Mucosa of descending colon (tissue), 3 donors: ENCODE data around the gene MRO. TPM values are rescaled to one million over a fixed set of nuclear protein-coding genes. Genes with fewer than 3 reads are reported as not detected.

Source experiments
- ATAC-seq: fragments of 200-7000 bp; cut with Tn5 transposase; one replicate; pipeline ENCODE4 v1.9.1; 2020; ENCODE audit warnings: mild to moderate bottlenecking, moderate library complexity
- DNase-seq, 3 donors: peaks; one replicate each; pipeline ENCODE4 v3.0.0-alpha.2; 2020
- H3K36me3 ChIP-seq: fragments of 200-600 bp; one replicate; pipeline ENCODE4 v1.8.0; 2021; ENCODE audit warnings: low read depth, mild to moderate bottlenecking
- H3K4me1 ChIP-seq: fragments of 200-600 bp; one replicate; pipeline ENCODE4 v1.8.0; 2021; ENCODE audit warnings: low read depth, mild to moderate bottlenecking
- H3K4me3 ChIP-seq: fragments of 200-600 bp; one replicate; pipeline ENCODE4 v1.8.0; 2021; ENCODE audit warnings: mild to moderate bottlenecking
- H3K9me3 ChIP-seq: fragments of 200-600 bp; one replicate; pipeline ENCODE4 v1.8.0; 2021; ENCODE audit warnings: mild to moderate bottlenecking
- intact Hi-C, 2 donors: fragments of 100-400 bp; cut with DNase I in 1 of 2; cut with micrococcal nuclease in 1 of 2; formaldehyde crosslinking; loops; one replicate each; pipeline versions ENCODE4 v1.11.0 to v1.11.1; 2022; cut with DNase I, micrococcal nuclease
- total RNA-seq, 3 donors: library from RNA; stranded (reverse); fragmentation: NEBNext Ultra II Directional in 2 of 3; extraction: Animal tissue kit (Norgen Biotek cat#: 25700) in 2 of 3; gene quantifications; one replicate each; pipeline versions ENCODE4 v1.2.1 to v1.2.4, GENCODE V29; 2021 to 2023
- TF ChIP-seq, protein P1 (sequence below): fragments of 200-600 bp; IDR thresholded peaks from one replicate; pipeline ENCODE4 v1.8.0; 2022; ENCODE audit warnings: antibody characterized with exemption, mild to moderate bottlenecking
- donor health status: DM: no; HTN: no; CAD: no; lungs with moderate emphysema.
- donor health status: DM: no; HTN: no; CAD: no.
- donor health status: DM: no; HTN: yes; CAD: no.

MRO gene
- total RNA-seq, 3 donors from 2014 or later = 0.23 to 0.48 (median 0.28) TPM

DNA sequence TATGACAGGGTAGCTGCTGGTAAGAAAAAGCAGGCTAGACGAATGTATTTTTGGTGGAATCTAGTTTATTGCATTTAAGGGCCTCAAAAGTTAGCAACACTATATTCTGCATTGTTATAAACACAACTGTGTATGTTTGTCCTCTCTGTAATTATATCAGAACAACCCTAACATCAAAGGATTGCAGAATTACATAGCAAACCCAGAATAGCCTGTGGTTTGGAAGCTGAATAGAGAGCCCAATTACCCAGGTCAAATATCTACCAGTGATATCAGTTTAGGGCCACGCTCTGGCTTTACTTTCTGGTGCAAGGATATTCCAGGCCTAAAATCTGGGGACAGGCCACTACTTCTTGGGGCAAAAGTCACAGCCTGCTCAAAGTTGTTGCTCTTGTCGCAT is 25.1 kb upstream of the MRO start:
- TF ChIP-seq, protein P1, sequence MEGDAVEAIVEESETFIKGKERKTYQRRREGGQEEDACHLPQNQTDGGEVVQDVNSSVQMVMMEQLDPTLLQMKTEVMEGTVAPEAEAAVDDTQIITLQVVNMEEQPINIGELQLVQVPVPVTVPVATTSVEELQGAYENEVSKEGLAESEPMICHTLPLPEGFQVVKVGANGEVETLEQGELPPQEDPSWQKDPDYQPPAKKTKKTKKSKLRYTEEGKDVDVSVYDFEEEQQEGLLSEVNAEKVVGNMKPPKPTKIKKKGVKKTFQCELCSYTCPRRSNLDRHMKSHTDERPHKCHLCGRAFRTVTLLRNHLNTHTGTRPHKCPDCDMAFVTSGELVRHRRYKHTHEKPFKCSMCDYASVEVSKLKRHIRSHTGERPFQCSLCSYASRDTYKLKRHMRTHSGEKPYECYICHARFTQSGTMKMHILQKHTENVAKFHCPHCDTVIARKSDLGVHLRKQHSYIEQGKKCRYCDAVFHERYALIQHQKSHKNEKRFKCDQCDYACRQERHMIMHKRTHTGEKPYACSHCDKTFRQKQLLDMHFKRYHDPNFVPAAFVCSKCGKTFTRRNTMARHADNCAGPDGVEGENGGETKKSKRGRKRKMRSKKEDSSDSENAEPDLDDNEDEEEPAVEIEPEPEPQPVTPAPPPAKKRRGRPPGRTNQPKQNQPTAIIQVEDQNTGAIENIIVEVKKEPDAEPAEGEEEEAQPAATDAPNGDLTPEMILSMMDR = no peak
- ATAC-seq = no peak
- H3K4me1 ChIP-seq = no peaks in the 10 kb centered on the region
- no peaks in the 10 kb centered on the region for H3K9me3 ChIP-seq
- H3K36me3 ChIP-seq = no peaks in the 10 kb centered on the region
- intact Hi-C loops = no loop called here
- no peak for DNase-seq
- H3K4me3 ChIP-seq = no peak overlapping the region

DNA sequence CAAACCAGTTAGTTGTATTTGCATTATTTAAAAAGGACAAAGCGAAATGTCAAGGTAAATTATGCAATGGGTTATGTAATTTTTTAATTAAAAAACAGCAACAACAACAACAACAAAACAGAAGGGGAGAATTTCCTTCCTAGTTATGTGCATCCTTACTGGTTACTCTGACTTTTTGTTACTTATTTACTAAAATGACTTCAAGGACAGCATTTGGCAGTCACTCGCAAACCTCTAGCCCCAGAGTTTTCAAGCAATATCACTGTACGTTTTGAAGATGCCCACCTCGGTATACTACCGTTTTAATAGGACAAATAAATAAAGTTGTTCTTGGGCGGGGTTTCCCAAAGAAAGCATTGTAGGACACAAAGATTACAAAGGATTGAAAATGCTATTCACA is 24.7 kb upstream of the MRO start:
- no peaks in the 10 kb centered on the region for H3K4me1 ChIP-seq
- ATAC-seq = no peak
- DNase-seq = no peak
- H3K4me3 ChIP-seq = no peak overlapping the region
- intact Hi-C loops = no loop called here
- TF ChIP-seq, protein P1 = no peak
- H3K9me3 ChIP-seq = no peaks in the 10 kb centered on the region
- H3K36me3 ChIP-seq = no peaks in the 10 kb centered on the region

- ATAC-seq (no peak), DNase-seq (no peak)
- Histone ChIP-seq H3K4me3 (no peak overlapping the region), H3K4me1 (no peaks in the 10 kb centered on the region), H3K36me3 (no peaks in the 10 kb centered on the region), H3K9me3 (no peaks in the 10 kb centered on the region)
- intact Hi-C loops = no loop called here
- TF ChIP-seq, protein P1 = no peak
Observed at GRCh38 chr18:50842846-50843245, 23.0 kb upstream of the MRO start.

GRCh38 chr18:50839996-50840395 is 20.2 kb upstream of the MRO start:
- H3K9me3 ChIP-seq = no peaks in the 10 kb centered on the region
- no peaks in the 10 kb centered on the region for H3K36me3 ChIP-seq
- H3K4me3 ChIP-seq = no peak overlapping the region
- H3K4me1 ChIP-seq = no peaks in the 10 kb centered on the region
- DNase-seq = no peak
- intact Hi-C loops = no loop called here
- TF ChIP-seq, protein P1 = no peak
- no peak for ATAC-seq

- intact Hi-C loops = no loop called here
- DNase-seq = no peak
Observed at GRCh38 chr18:50839341-50839740, 19.5 kb upstream of the MRO start.

More at GRCh38 chr18:50839341-50839740, 19.5 kb upstream of the MRO start:
- TF ChIP-seq, protein P1 = no peak
- Histone ChIP-seq H3K36me3 (no peaks in the 10 kb centered on the region), H3K4me3 (no peak overlapping the region), H3K4me1 (no peaks in the 10 kb centered on the region), H3K9me3 (no peaks in the 10 kb centered on the region)
- no peak for ATAC-seq
